Skin of body (tissue), 2 donors: ENCODE measurements around the gene TMCC3. TPM values are rescaled to one million over a fixed set of nuclear protein-coding genes. Genes with fewer than 3 reads are reported as not detected.
"Not testable (repeated sequence)": the region's sequence is repeated elsewhere in the genome, so short reads cannot be mapped to it uniquely, and the experiment has no call there.

Experiments used
- DNase-seq: peaks from one replicate; lab custom pipeline; 2025; lab: John Stamatoyannopoulos, UW
- total RNA-seq: library from RNA; depleted of rRNA; stranded (reverse); fragments of >200 nt; gene quantifications from one replicate; pipeline ENCODE4 v1.2.3, GENCODE V29; 2014

Gene TMCC3
- total RNA-seq, 1 donor from 2014 or later, result 9.8 TPM

GRCh38 chr12:94604366-94604698, 46.0 kb downstream of the TMCC3 start:
- no peak for DNase-seq

DNA sequence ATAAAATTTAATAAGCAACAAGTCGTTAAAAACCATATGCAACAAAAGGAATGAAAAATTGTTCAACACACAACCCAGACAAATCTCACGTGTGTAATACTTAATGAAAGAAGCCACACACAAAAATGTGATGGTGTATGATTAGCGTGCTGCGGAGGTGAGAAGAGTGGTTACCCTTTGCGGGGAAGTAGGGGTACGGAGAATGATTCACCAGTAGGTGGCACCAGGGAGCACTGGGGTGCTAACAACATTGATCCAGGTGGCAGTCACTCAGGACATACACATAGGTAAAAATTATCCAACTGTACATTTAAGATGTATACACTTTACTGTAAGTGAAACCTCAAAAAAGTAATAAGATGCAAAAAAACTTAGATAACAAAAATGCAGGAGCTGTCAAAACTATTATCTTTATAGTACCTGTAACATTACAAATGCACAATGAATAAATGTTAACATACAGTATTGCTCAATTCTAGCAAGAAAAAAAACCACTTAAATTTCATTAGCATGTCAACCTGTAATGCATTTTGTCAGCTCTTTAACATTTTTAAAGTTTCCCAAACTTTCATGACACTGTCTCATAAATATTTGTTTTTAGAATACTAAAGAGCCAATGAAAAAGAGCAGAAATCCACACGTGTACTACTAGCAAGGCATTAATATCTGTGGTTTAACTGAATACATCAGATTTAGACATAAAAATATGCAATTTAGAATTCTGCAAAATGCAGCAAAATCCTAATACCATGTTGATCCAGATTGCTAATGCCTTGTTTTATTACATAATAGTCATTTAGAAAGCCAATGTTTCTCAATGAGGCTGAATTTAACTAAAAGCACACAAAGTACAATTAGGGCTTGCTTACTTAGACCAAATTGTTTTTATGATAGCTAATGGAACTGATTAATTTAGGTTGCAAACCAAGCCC, 46.7 kb downstream of the TMCC3 start:
- DNase-seq, result no peak

DNA sequence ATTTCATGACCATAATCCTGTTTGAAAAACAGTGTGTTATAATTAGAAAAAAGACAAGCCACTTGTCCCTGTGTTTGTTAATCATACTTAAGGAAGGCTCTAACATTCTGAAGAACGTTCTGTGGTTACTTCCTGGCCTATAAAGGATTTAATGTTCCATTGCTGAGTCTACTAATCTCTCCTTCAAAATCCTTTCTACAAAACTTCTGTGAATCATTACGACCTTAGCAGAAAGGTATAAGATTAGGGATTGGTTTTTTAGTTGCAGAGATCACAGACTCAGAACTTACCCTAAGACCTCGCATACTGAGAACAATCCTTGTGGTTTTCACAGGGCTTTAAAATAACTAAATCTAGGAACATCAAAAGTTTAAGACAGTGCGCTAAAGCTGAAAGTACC, 48.3 kb downstream of the TMCC3 start:
- DNase-seq, result no peak

GRCh38 chr12:94601307-94601706, 49.0 kb downstream of the TMCC3 start:
- not testable (repeated sequence) for DNase-seq

DNA sequence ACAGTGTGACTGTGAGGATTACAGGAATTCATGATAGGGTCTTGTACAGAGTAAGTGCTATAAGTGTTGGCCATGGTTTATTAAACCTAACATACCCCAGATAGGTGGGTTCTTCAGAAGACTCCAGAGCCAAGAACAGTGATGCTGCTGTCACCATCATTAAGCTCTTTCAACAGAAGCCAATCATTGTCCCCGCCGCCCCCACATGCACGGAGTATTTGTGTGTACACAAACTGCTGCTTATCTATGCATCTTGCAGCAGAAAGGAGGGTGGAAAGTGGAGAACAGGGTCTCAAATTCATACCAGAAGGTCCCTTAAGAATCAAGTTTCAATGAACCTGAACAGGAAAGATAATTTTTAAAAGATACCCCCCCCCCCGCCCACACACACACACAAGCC, 51.2 kb downstream of the TMCC3 start:
- no peak for DNase-seq

- no peak for DNase-seq
Observed at GRCh38 chr12:94597268-94597667, 53.1 kb downstream of the TMCC3 start.

- DNase-seq, result no peak
Observed at GRCh38 chr12:94596596-94596995, 53.8 kb downstream of the TMCC3 start.

DNA sequence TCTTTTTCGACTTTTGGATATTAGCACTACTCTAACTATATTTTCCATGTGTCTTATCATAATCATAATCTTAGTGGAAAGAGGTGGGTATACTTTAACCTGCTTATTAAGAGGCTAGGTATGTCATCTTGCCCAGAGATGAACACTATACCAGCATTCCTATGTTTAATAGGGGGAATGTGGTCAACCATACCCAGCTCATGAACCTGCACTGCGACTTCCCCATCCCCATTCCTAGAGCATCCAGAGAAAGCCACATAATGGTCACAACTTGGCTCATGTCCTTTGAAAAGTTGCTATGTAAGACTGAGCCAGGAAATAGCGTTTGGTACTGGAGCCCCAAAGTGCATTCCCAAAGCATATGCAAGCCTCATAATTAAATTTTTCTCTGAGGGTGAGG, 55.2 kb downstream of the TMCC3 start:
- DNase-seq, result no peak

- no peak for DNase-seq
Observed at GRCh38 chr12:94594443-94594825, 55.9 kb downstream of the TMCC3 start.

- DNase-seq, result no peak
Observed at GRCh38 chr12:94593822-94594442, 56.4 kb downstream of the TMCC3 start.

DNA sequence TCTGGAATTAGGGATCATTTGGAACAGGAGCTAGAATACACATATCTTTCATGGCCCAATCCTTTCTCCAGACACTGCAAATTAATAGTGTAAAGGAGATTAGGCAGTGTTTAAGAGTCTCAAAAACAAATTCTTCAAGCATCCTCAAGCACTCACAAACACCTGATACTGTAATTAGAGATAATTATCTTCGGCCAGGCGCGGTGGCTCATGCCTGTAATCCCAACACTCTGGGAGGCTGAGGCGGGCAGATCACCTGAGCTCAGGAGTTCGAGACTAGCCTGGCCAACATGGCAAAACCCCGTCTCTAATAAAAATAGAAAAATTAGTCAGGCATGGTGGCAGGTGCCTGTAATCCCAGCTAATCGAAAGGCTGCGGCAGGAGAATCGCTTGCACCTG, 57.6 kb downstream of the TMCC3 start:
- DNase-seq, result not testable (repeated sequence)

GRCh38 chr12:94592080-94592479, 58.3 kb downstream of the TMCC3 start:
- DNase-seq, result no peak

- no peak for DNase-seq
Observed at GRCh38 chr12:94590428-94590827, 59.9 kb downstream of the TMCC3 start.

- no peak for DNase-seq
Observed at GRCh38 chr12:94589591-94590001, 60.8 kb downstream of the TMCC3 start.

DNA sequence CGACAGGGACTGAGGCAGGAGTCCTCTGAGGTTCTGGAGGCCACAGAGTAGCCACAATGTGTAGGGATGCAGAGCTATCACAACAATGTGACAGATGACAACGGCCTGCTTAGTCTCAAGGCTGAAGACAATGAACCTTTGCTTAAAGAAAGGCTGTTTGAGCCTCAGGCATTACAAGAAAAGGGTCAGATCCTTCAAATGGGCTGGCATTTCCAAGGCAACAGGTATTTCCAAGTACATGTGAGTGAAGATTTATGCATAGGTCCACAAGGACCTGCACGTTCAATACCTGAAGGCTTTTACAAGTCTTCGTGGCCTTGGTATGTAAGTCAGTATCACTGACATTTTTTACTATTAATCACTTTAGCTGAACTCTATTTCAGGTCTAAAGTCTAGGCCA, 62.0 kb downstream of the TMCC3 start:
- no peak for DNase-seq

DNA sequence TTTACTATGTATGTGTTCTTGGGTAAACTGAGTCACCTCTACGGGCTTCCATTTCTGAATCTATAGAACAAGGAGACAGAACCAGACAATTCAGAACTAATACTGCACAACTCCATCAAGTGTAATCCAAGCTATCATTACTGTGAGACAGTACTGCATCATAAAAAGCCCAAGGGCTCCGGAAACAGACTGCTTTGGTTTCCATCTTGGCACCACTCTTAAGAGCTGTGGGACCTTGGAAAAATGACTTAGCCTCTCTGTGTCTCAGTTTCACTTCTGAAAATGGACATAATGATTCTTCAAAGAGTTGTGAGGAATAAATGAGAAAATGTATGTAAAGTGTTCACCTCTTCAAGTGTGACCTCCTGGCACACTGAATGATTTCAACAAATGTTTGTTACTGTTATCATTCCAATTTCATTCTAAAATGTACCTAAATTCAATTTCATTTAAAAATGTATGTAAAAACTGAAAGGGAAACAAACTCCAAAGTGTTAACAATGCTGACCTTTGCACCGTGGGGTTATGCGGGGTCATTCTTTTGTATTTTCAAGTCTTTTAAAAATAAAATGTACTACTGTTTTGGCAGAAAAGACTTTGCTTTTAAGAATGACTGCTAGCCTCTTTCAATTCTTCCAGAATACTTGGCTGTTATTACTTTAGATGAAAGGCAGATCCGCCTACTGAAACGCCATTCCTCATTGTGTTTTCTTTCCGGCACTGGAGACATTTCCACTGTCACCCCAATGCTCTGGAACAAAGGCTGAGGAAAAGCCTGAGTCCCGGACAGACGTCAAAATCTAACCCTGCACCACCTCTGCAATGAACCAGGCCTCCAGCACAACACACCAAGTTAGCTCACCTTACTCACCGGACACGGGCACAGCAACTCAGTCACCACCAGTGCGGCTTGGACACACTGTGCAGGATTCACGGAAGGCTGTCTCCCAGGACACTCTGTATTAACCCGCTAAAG, 62.8 kb downstream of the TMCC3 start:
- peak; percentile 14 for DNase-seq

GRCh38 chr12:94586589-94587259, 63.6 kb downstream of the TMCC3 start:
- no peak for DNase-seq

GRCh38 chr12:94585626-94586025, 64.7 kb downstream of the TMCC3 start:
- no peak for DNase-seq

- DNase-seq, result no peak
Observed at GRCh38 chr12:94584377-94584776, 66.0 kb downstream of the TMCC3 start.

- no peak for DNase-seq
Observed at GRCh38 chr12:94582591-94582990, 67.8 kb downstream of the TMCC3 start.
